CD14-positive monocyte (primary cell): Measurements from ENCODE around the gene C11orf98. TPM values are rescaled to one million over a fixed set of nuclear protein-coding genes. Genes with fewer than 3 reads are reported as not detected.
A peak's percentile ranks its signal among the peaks of the same experiment; 100 is the strongest.

Source experiments
- DNase-seq, 3 donors: peaks; one replicate each; pipeline ENCODE4 v3.0.0-alpha.2; 2011 to 2022
- H2AFZ ChIP-seq: 2 replicates; pipeline ENCODE4 v1.6.0; 2012; ENCODE audit warnings: mild to moderate bottlenecking, low read depth, low read length, inconsistent platforms; ENCODE audit not compliant: insufficient read depth, poor library complexity, severe bottlenecking
- H3K27ac ChIP-seq, 2 donors: 1 replicate in 1 of 2; 2 replicates in 1 of 2; pipeline ENCODE4 v1.5.1; 2012 to 2013; ENCODE audit warnings: low read length in 2 of 2, control low read depth in 1 of 2, inconsistent platforms in 1 of 2, low read depth in 1 of 2, mild to moderate bottlenecking in 1 of 2
- H3K27me3 ChIP-seq, 2 donors: one replicate each; pipeline versions ENCODE4 v1.6.0 to v1.6.1; 2011 to 2013; ENCODE audit warnings: low read length in 2 of 2; ENCODE audit not compliant: control insufficient read depth in 2 of 2, insufficient read depth in 2 of 2
- H3K36me3 ChIP-seq, 2 donors: replicated peaks in 1 of 2; 1 replicate in 1 of 2; 2 replicates in 1 of 2; pipeline versions ENCODE4 v1.5.1 to v1.6.1; 2012 to 2013; ENCODE audit warnings: low read length in 2 of 2, control low read depth in 1 of 2, inconsistent platforms in 1 of 2, mild to moderate bottlenecking in 1 of 2; ENCODE audit not compliant: insufficient read depth in 2 of 2, control insufficient read depth in 1 of 2
- H3K4me1 ChIP-seq, 2 donors: 1 replicate in 1 of 2; 2 replicates in 1 of 2; pipeline versions ENCODE4 v1.5.1 to v1.6.1; 2012 to 2013; ENCODE audit warnings: low read length in 2 of 2, control low read depth in 1 of 2, inconsistent platforms in 1 of 2, mild to moderate bottlenecking in 1 of 2, moderate library complexity in 1 of 2; ENCODE audit not compliant: insufficient read depth in 2 of 2, control insufficient read depth in 1 of 2
- H3K4me2 ChIP-seq: replicated peaks from 2 replicates; pipeline ENCODE3; 2012; ENCODE audit warnings: low read length, moderate library complexity, mild to moderate bottlenecking; ENCODE audit not compliant: poor library complexity, severe bottlenecking; ENCODE audit errors: extremely low read depth
- H3K4me3 ChIP-seq, 3 experiments: fragments of 200-600 bp in 1 of 3; sonication (generic) in 1 of 3; replicated peaks in 1 of 3; 1 replicate in 2 of 3; 2 replicates in 1 of 3; pipeline ENCODE4 v1.5.1; 2011 to 2013; ENCODE audit warnings: low read length in 3 of 3, mild to moderate bottlenecking in 3 of 3, control low read depth in 2 of 3, low read depth in 2 of 3, inconsistent platforms in 1 of 3, moderate library complexity in 1 of 3
- H3K79me2 ChIP-seq: 2 replicates; pipeline ENCODE4 v1.6.0; 2012; ENCODE audit warnings: mild to moderate bottlenecking, control low read depth, inconsistent platforms, low read length, moderate library complexity; ENCODE audit not compliant: insufficient read depth
- H3K9ac ChIP-seq: 2 replicates; pipeline ENCODE4 v1.6.0; 2017; ENCODE audit warnings: low read length, mild to moderate bottlenecking; ENCODE audit not compliant: insufficient read depth, poor library complexity, severe bottlenecking
- H3K9me3 ChIP-seq, 2 donors: replicated peaks in 1 of 2; 1 replicate in 1 of 2; 2 replicates in 1 of 2; pipeline versions ENCODE4 v1.5.1 to v1.6.1; 2012 to 2013; ENCODE audit warnings: low read length in 2 of 2, control low read depth in 1 of 2; ENCODE audit not compliant: control insufficient read depth in 1 of 2, insufficient read depth in 1 of 2
- H4K20me1 ChIP-seq: 2 replicates; pipeline ENCODE4 v1.6.0; 2012; ENCODE audit warnings: mild to moderate bottlenecking, low read length, control low read depth, moderate library complexity; ENCODE audit not compliant: insufficient read depth
- H3K27ac Mint-ChIP-seq, 7 donors: one replicate each; pipeline ENCODE4 v1.8.0; 2020; ENCODE audit warnings: mild to moderate bottlenecking in 7 of 7, mixed read lengths in 7 of 7, moderate library complexity in 6 of 7, inconsistent platforms in 2 of 7
- H3K27me3 Mint-ChIP-seq, 3 donors: one replicate each; pipeline ENCODE4 v1.8.0; 2021 to 2022; ENCODE audit warnings: low read depth in 3 of 3, mild to moderate bottlenecking in 3 of 3, mixed read lengths in 3 of 3, moderate library complexity in 3 of 3, inconsistent platforms in 1 of 3
- H3K36me3 Mint-ChIP-seq, 2 donors: one replicate each; pipeline ENCODE4 v1.8.0; 2020; ENCODE audit warnings: mixed read lengths in 2 of 2, inconsistent platforms in 1 of 2, mild to moderate bottlenecking in 1 of 2
- H3K4me1 Mint-ChIP-seq: one replicate; pipeline ENCODE4 v1.8.0; 2020; ENCODE audit warnings: mild to moderate bottlenecking, mixed read lengths
- H3K4me3 Mint-ChIP-seq, 2 donors: one replicate each; pipeline ENCODE4 v1.8.0; 2020; ENCODE audit warnings: mild to moderate bottlenecking in 2 of 2, mixed read lengths in 2 of 2, moderate library complexity in 1 of 2
- H3K9me3 Mint-ChIP-seq, 7 donors: one replicate each; pipeline ENCODE4 v1.8.0; 2020 to 2022; ENCODE audit warnings: mixed read lengths in 7 of 7, mild to moderate bottlenecking in 6 of 7, moderate library complexity in 6 of 7, inconsistent platforms in 2 of 7
- WGBS: methylation state at CpG from one replicate; pipeline ENCODE4 v1.1.5; 2013; ENCODE audit warnings: missing lambda C conversion rate; ENCODE audit not compliant: insufficient coverage; 5-methylcytosine and 5-hydroxymethylcytosine counted together
- intact Hi-C, 2 donors: fragments of 100-400 bp; cut with micrococcal nuclease; formaldehyde crosslinking; loops; one replicate each; pipeline versions ENCODE4 v1.15.0 to v1.15.1; 2023
- polyA plus RNA-seq, 3 donors: library from polyadenylated mRNA; depleted of rRNA in 1 of 3; unstranded in 2 of 3; stranded (reverse) in 1 of 3; fragments of 300-500 nt in 2 of 3; fragments of >200 nt in 1 of 3; fragmentation: Illumina TruSeq in 2 of 3; gene quantifications; 1 replicate in 2 of 3; 2 replicates in 1 of 3; pipeline ENCODE4 v1.2.3, GENCODE V29; 2012 to 2021
- TF ChIP-seq, protein P1 (sequence below): fragments of 200-600 bp; IDR thresholded peaks from one replicate; pipeline ENCODE4 v1.8.0; 2022; ENCODE audit warnings: antibody characterized with exemption, mild to moderate bottlenecking

Gene C11orf98
- polyA plus RNA-seq, 3 donors, result 25.9 to 78.2 (median 74.6) TPM

DNA sequence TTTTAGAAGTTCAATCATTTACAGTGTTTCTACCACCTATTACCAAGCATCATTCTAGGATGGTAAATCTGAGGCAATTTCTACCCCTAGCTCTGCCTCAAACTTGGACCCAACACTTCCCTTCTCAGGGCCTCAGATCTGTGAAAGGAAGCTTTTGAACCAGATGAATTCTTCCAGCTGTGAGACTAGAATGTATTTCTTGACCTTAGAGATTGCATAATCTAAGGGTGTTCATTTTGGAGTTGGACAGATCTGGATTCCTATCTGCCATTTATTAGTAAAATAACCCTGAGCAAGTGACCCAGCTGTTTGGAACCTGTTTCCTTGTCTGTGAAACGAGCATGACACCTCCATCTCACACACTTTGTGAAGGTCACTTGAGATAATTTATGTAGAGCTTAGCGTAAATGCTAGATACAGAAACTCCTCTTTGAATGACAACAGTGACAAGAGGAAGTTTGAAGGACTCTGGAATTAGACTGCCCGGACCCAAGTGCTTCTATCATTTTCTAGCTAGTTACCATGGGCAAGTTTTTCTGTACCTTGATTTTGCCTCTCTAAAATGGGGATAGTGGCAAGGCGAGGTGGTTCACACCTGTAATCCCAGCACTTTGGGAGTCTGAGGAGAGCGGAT lies 8.1 kb downstream of the C11orf98 start:
- Histone ChIP-seq H3K27me3 (no peaks in the 10 kb centered on the region), H3K79me2 (peaks cover 13% of the 10 kb centered on the region), H3K27ac (no peak overlapping the region), H3K4me1 (peaks cover 8 to 10% of the 10 kb centered on the region in 2 donors), H3K4me2 (no peak overlapping the region), H3K9me3 (no peaks in the 10 kb centered on the region), H3K9ac (no peak overlapping the region), H3K4me3 (no peak overlapping the region), H2AFZ (peak overlapping the region; percentile 43), H3K36me3 (peaks cover 0 to 5% of the 10 kb centered on the region in 2 donors), H4K20me1 (no peaks in the 10 kb centered on the region)
- H3K4me1 Mint-ChIP-seq, result peaks cover 20% of the 10 kb centered on the region
- no peak overlapping the region for H3K4me3 Mint-ChIP-seq
- H3K27ac Mint-ChIP-seq, result peak overlapping the region in 1 of 7 donors; percentile 61
- intact Hi-C loops, result no loop called here
- no peaks in the 10 kb centered on the region for H3K9me3 Mint-ChIP-seq
- WGBS, result 20% methylated on average over 1 of the region's 5 CpGs
- peaks cover 0 to 3% (median 0%) of the 10 kb centered on the region in 3 donors for H3K27me3 Mint-ChIP-seq
- TF ChIP-seq, protein P1, sequence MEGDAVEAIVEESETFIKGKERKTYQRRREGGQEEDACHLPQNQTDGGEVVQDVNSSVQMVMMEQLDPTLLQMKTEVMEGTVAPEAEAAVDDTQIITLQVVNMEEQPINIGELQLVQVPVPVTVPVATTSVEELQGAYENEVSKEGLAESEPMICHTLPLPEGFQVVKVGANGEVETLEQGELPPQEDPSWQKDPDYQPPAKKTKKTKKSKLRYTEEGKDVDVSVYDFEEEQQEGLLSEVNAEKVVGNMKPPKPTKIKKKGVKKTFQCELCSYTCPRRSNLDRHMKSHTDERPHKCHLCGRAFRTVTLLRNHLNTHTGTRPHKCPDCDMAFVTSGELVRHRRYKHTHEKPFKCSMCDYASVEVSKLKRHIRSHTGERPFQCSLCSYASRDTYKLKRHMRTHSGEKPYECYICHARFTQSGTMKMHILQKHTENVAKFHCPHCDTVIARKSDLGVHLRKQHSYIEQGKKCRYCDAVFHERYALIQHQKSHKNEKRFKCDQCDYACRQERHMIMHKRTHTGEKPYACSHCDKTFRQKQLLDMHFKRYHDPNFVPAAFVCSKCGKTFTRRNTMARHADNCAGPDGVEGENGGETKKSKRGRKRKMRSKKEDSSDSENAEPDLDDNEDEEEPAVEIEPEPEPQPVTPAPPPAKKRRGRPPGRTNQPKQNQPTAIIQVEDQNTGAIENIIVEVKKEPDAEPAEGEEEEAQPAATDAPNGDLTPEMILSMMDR, result no peak
- no peak for DNase-seq
- H3K36me3 Mint-ChIP-seq, result peaks cover 1 to 8% of the 10 kb centered on the region in 2 donors

DNA sequence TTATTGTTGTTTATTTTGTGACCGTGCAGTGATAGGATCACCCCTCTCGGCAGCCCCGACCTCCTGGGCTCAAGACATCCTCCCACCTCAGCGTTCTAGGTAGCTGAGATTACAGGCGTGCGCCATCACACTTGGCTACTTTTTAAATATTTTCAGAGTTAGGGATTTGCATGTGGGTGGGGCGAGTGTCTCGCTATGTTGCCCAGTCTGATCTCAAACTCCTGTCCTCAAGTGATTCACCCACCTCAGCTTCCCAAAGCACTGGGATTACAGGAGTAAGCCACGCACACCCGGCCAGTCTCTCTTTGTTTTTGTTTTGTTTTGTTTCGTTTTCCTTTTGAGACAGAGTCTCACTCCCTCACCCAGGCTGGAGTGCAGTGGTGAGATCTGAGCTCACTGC lies 10.7 kb downstream of the C11orf98 start:
- H3K79me2 ChIP-seq, result peaks cover 30% of the 10 kb centered on the region
- no CpG with 5 or more reads among the region's 11 CpGs for WGBS
- no peak for DNase-seq
- peak overlapping the region; percentile 99 for H3K4me2 ChIP-seq
- H3K27ac ChIP-seq, result no peak overlapping the region
- H3K4me1 Mint-ChIP-seq, result peaks cover 21% of the 10 kb centered on the region
- TF ChIP-seq, protein P1, result no peak
- H3K4me3 Mint-ChIP-seq, result peak overlapping the region in 1 of 2 donors; percentile 87
- intact Hi-C loops, result loop anchor here (5.0 kb wide), 2 partner anchors 53 to 62 kb away; partner anchors contain the start of genes BSCL2 (in 1 of the 2), GNG3 (in 1 of the 2) and TUT1 (in 1 of the 2)
- no peaks in the 10 kb centered on the region for H3K9me3 ChIP-seq
- H3K4me1 ChIP-seq, result peaks cover 11 to 14% of the 10 kb centered on the region in 2 donors
- H3K9ac ChIP-seq, result no peak overlapping the region
- H3K9me3 Mint-ChIP-seq, result no peaks in the 10 kb centered on the region
- H3K36me3 Mint-ChIP-seq, result peaks cover 5 to 10% of the 10 kb centered on the region in 2 donors
- no peaks in the 10 kb centered on the region for H4K20me1 ChIP-seq
- H3K36me3 ChIP-seq, result peaks cover 6% of the 10 kb centered on the region in 2 donors
- peak overlapping the region; percentile 17 for H2AFZ ChIP-seq
- no peaks in the 10 kb centered on the region for H3K27me3 ChIP-seq
- H3K27me3 Mint-ChIP-seq, result peaks cover 0 to 3% (median 0%) of the 10 kb centered on the region in 3 donors
- peak overlapping the region in 1 of 3 experiments; percentile 97 for H3K4me3 ChIP-seq
- peak overlapping the region in 3 of 7 donors; percentile 15 to 66 (median 46) for H3K27ac Mint-ChIP-seq
